GM21529 (cell line): Measurements from ENCODE around the gene HLA-C.
"Not testable (repeated sequence)": the region's sequence is repeated elsewhere in the genome, so short reads cannot be mapped to it uniquely, and the experiment has no call there.

Experiments used
- ATAC-seq: cut with Tn5 transposase; IDR thresholded peaks from one replicate; pipeline ENCODE4 v1.9.1; 2021; ENCODE audit not compliant: unreplicated experiment

The HLA-C gene

DNA sequence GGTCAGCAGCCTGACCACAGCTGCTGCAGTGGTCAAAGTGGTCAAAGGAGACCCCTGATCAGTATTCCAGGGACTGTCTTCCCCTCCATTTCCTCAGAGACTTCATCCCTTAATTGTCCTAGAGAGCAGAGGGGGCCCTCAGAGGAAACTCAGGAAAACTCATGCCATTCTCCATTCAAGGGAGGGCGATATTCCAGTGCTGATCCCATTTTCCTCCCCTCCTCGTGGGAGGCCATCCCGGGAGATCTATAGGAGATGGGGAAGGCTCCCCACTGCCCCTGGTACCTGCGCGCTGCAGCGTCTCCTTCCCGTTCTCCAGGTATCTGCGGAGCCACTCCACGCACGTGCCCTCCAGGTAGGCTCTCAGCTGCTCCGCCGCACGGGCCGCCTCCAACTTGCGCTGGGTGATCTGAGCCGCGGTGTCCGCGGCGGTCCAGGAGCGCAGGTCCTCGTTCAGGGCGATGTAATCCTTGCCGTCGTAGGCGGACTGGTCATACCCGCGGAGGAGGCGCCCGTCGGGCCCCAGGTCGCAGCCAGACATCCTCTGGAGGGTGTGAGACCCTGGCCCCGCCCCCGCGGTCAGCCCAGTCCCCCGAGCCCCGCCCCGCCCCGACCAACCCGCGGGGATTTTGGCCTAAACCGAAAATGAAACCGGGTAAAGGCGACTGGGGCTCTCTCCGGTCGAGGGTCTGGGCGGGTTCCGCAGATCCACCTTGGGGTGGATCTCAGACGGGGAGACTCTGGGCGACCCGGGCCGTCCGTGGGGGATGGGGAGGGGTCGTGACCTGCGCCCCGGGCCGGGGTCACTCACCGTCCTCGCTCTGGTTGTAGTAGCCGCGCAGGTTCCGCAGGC lies 878 bp downstream of the HLA-C start:
- peak; percentile 37 for ATAC-seq

DNA sequence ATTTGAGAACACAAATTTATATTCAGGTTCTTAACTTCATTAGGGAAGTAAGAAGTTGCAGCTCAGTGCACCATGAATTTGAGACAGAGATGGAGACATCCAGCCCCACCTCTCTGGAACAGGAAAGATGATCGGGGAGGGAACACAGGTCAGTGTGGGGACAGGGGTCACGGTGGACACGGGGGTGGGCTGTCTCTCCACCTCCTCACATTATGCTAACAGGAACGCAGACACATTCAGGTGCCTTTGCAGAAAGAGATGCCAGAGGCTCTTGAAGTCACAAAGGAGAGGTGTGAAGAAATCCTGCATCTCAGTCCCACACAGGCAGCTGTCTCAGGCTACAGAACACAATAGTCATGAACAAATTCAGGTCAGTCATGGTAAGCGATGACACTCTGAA lies 3.1 kb downstream of the HLA-C start:
- ATAC-seq, result no peak

DNA sequence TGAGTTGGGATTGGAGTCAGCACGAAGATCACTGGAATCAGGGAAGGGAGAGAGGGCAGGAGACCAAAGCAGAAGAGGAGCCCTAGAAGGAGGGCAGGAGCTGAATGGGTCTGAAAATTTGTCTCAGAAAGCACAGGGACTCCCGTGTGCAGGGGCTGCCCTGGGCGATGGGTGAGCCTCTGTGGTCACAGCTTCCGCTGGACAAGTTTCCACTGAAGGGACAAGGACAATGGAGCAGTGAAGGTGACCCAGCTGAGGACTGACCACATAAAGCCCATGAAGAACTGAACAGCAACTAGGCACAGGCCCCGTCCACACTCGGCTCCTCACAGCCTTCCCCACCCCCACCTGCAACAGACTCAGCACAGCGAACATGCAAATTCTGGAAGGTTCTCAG lies 3.5 kb downstream of the HLA-C start:
- no peak for ATAC-seq

DNA sequence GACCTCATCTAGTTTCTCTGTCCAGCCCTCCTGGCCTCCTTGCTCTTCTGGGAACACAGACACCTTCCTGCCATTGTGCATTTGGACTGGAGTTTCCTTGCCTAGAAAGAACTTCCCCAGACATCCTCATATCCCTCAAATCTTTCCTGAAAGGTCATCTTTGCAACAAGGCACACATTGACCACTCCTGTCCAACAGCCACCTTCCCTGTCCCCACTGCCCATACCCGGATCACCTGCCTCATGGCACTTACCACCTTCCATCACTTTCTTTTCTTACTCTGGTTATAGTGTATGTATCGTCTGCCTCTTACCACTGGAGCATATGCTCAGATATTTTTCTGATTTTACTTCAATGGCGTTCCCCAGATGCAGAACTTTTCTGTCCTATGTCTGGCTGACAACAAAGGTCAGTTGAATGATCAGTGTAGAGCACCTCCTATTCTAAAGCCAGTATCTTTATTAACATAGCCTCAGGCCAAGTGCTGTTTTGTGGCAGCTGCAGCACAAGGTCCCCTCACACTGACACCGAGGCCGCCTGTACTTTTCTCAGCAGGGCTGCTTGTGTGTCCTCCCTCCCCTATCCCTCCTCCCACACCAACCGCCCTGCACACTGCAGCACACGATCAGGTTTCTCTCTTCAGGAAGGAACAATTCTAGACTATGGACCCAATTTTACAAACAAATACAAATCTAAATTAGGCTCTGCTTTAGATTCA lies 4.1 kb downstream of the HLA-C start:
- no peak for ATAC-seq

DNA sequence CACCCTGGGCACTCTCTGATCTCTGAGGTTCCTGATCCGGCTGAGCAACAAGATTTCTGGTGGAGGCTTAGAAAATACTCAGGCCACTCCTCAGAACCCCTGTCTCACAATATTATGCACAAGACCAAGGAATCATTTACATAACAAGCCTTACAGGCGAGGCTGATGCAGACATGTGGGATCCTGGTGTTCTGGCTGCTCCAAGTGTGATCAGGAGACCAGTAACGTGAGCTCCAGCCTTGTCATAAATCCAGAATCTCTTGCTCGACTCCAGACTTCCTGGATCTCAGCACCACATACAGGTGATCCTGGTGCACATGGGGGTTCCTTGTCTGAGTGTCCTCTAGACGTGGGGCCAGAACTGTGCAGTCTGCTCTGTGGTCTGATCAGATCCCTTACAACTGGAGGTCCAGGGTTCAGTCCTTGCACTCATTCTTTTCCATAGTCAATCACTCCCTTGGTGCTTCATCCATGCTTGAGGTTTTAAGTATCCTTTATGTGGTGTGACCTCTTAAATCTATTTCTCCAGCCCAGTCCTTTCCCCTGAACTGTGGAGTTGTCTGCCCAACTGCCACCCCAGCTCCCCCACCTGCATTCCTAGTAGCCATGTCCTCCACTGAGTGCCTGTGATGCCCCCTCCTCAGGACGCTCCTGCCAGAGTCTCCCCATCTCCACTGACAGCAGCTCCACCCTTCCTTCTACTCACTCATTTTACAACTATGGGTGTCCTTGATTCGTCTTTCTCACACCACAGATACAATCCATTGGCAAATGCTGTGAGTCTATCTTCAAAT lies 5.1 kb downstream of the HLA-C start:
- no peak for ATAC-seq

DNA sequence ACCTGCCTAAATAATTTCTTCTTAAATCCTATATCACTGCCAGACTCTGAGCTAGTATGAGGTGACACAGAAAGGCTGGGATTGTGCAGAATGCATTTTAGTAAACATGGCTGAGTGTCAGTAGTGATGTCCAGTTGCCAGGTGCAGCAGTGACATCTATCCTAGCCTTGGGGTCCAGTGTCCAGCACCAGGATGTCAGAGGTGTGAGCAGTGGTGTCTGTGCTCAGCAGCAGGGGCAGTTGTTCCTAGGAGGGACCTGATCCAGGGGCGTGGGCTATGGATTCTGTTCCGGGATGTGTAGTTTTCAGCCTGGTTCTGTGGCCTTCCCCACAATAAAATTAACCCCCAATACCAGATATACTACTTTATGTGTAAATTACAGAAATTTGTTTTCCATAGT lies 6.0 kb downstream of the HLA-C start:
- no peak for ATAC-seq

DNA sequence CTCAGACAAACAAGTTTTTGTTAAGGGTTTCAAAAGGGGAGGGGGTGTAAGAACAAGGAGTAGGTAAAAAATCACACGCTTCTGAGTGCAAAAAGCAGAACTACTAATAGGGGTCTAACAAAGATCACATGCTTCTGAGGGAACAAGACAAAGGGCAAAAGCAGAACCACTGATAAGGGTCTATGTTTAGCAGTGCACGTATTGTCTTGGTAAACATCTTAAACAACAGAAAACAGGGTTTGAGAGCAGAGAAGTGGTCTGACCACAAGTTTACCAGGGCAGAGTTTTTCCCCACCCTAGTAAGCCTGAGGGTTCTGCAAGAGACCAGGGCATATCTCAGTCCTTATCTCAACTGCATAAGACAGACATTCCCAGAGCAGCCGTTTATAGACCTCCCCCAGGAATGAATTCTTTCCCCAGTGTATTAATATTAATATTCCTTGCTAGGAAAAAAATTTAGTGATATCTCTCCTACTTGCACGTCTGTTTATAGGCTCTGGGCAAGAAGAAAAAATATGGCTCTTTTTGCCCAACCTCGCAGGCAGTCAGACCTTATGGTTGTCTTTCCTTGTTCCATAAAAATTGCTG lies 8.5 kb downstream of the HLA-C start:
- ATAC-seq, result not testable (repeated sequence)

DNA sequence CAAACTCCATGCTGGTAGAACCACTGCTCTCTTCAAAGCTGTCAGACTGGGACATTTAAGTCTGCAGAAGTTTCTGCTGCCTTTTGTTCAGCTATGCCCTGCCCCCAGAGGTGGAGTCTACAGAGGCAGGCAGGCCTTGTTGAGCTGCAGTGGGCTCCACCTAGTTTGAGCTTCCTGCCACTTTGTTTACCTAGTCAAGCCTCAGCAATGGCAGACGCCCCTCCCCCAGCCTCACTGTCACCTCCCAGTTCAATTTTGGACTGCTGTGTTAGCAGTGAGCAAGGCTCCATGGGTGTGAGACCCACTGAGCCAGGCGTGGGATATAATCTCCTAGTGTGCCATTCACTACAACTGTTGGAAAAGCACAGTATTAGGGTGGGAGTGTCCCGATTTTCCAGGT lies 11.9 kb downstream of the HLA-C start:
- ATAC-seq, result not testable (repeated sequence)

DNA sequence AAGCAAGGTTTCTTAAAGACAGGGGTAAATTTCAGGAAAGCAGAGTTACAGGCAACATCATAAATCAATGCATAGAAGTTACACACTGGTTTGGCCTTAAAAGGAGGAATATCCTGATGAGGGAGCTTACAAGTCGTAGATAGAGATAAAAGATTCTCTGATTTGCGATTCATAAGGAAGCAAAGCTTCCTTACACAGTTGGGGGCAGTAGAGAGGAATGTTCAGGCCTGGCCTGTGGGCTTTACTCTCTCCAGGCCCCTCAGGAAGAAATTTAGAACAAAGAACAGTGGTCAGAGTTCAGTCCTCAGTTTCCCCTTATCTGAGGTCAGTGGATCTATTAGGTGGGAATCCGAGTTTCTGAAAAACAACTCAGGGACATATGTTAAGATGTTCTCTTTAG lies 19.3 kb downstream of the HLA-C start:
- no peak for ATAC-seq

DNA sequence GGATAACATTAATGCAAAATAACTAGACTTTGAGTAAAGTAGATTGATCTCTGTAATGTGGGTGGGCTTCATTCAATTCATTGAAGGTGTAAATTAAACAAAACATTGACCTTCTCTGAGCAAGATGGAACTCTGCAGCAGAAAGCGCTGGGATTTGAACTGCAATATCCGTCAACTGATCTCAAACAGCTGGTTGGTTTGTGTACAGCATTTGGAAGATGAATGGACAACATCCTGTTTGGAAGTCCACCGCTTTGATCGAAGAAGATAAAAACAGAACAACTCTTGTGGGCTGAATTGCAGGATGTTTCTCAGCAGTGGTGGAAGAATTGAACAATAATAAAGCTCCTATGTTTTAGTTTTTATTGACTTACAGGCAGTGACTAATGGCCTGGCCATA lies 20.6 kb downstream of the HLA-C start:
- ATAC-seq, result no peak

DNA sequence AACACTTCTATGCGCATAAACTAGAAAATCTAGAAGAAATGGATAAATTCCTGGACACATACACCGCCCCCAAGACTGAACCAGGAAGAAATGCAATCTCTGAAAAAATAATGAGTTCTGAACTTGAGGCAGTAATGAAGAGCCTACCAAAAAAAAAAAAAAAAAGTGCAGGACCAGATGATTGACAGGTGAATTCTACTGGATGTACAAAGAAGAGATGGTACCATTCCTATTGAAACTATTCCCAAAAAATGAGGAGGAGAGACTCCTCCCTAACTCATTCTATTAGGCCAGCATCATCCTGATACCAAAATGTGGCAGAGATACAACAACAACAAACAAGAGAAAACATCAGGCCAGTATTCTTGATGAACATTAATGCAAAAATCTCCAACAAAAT lies 22.7 kb downstream of the HLA-C start:
- ATAC-seq, result no peak

DNA sequence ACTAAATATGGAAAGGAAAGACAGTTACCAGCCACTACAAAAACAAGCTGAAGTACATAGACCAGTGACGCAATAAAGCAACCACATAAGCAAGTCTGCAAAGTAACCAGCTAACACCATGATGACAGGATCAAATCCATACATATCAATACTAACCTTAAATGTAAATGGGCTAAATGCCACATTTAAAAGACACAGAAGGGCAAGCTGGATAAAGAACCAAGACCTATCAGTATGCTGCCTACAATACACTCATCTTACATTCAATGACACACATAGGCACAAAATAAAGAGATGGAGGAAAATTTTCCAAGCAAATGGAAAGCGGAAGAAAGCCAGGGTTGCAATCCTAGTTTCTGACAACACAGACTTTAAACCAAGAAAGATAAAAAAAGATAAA lies 24.1 kb downstream of the HLA-C start:
- no peak for ATAC-seq

DNA sequence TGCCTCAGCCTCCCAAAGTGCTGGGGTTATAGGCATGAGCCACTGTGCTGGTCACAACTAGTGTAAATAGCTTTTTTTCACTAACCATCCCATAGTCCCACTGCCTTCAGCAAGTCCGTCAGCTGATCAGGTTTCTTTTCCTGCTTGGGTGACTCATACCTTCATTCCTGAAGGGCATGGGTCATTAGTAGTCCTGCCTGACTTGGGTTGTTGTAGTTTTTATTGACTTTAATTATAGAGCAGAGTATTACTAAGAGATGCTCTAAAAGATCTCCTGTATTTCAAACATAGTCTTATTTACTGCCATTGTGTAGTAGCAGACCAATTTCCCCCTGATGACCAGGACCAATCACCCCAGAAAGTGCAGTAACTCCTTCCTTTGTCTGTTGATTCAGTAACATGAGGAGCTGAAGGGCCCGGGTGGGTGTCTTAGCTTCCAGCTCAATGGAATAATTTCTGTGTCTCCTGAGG lies 25.8 kb downstream of the HLA-C start:
- ATAC-seq, result no peak

DNA sequence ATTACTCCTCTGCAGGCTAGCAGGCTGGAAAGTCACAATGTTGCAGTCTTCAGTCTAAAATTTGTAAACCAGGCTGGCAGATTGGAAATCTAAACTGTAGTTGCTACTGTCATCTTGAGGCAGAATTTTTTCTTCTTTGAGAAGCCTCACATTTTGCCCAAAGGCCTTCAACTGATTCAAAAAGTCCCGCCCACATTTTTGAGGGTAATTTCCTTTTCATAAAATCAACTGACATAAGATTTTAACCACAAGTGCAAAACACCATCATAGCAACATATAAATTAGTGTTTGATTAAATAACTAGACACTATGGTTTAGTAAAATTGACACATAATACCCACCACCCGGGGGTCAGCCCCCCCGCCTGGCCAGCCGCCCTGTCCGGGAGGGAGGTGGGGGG lies 28.4 kb downstream of the HLA-C start:
- no peak for ATAC-seq

DNA sequence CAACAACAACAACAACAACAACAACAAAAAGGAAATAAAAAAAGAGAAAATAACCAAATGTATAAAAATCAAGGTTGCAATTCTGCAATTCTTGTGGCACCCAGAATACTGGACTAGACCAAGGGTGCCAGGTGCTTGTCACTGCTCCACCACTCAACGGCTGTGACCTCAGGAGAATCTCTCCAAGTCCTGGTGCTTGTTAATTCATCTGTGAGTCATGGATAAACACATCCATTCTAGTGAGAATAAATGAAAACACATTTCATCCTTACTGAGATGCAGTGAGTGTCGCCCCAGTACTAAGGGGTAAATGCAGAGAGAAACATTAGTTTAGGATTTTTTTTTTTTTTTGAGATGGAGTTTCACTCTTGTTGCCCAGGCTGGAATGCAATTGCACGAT lies 32.0 kb downstream of the HLA-C start:
- no peak for ATAC-seq

DNA sequence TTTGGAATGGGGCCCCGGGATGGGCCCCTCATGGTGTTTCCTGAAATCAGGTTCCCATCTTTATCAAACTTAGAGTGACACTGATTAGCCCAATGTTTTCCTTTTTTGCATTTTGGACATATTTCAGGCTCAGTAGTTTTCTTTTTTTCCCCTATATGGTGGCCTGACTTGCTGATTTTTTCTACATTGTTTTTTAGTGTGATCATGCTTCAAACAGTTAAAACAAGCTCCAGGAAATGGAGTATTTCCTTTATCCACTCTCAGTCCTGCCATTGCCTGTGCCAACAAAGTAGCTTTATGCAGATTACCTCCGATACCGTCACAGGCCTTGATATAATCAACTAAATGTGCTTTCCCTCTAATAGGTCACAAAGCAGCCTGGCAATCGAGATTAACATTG lies 37.8 kb downstream of the HLA-C start:
- not testable (repeated sequence) for ATAC-seq

DNA sequence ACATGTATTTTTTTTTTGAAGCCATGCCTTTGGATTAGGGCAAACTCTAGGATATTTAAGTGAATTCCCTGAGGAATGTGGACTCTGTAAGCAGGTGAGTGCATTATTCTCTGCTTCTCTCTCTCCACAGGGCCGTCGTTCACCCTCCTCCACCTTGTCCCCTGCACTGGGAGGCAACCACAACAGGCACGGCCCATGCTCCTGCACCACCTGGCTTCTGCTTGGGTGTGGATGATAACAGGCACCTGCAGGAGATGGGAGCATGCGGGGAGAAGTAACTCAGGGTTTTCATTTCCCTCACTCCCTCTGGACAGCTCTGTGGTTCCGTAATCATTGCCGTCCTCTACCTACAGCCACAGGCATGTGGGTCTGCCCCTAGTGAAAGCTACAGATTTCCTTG lies 43.4 kb downstream of the HLA-C start:
- no peak for ATAC-seq

DNA sequence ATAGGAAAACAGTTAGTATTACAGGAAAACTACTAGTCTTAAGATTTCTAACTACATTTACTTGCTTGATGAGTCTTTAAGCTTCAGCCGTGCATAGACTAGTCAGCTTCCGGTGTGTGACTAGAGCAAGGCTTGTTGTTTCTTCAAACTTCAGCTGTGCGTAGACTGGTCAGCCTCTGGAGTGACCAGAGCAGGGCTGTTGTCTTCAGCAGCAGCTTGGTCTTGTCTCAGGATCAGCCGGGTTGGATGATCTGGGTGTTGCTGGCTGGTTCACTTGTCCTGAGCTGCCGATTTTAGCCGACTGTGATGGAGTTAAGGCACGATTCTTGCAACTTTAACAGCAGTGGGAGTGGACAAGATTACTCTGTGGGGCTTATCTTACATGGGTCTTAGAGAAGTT lies 44.7 kb downstream of the HLA-C start:
- ATAC-seq, result no peak

DNA sequence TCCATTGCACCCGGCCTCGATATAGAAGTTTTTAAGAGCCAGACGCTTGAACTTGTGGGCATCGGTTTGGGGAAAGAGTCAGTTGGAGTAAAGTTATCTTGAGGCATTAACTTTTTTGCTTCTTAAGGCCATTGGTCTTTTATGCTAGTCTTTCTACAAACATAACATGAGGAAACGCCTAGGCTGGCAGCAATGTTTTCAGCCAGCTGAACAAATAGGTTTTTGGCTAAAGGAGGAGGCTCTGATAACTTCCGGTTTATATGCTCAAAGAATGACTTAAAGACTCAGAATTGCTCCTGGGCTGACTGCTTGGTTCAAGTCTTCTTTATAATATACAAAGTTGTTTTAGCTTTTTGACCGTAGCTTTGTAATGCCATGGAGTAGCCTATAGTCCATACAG lies 46.2 kb downstream of the HLA-C start:
- no peak for ATAC-seq

DNA sequence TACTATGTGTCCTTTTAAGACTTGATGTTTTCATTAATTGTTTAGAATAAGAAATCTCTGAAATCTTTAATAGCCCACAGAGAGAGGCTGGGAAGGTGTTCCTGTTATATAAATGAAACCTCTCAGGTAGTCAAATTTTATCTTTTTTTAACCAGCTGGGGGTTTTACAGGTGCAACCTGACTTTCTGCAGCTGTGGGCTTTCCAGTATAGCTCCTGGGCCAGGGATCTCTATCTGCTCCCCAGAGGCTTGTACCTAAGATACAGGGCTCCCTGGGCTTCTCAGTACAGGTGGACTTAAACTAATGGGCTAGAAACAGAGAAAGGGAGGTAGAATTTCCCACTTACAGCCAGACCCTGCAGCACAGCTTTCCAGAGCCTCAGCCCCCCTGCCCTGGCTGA lies 49.4 kb downstream of the HLA-C start:
- no peak for ATAC-seq
